Mesendoderm (in vitro differentiated cells): Measurements from ENCODE around the gene METAP1D.

ENCODE experiments used
- DNase-seq: peaks from one replicate; pipeline ENCODE4 v3.0.0; 2013
- H2AK5ac ChIP-seq: 2 replicates; pipeline ENCODE4 v1.6.1; 2013; ENCODE audit warnings: low read length, inconsistent platforms
- H2BK120ac ChIP-seq: 2 replicates; pipeline ENCODE4 v1.6.1; 2013; ENCODE audit warnings: low read depth, mild to moderate bottlenecking, low read length, moderate library complexity, mixed read lengths
- H2BK15ac ChIP-seq: replicated peaks from 2 replicates; pipeline ENCODE4 v1.6.1; 2013; ENCODE audit warnings: low read depth, mild to moderate bottlenecking, moderate library complexity
- H2BK5ac ChIP-seq: 2 replicates; pipeline ENCODE4 v1.6.1; 2013; ENCODE audit warnings: low read length, inconsistent platforms
- H3K18ac ChIP-seq: 2 replicates; pipeline ENCODE4 v1.6.1; 2013; ENCODE audit warnings: mild to moderate bottlenecking, low read length, mixed read lengths
- H3K23ac ChIP-seq: one replicate; pipeline ENCODE4 v1.6.1; 2013; ENCODE audit warnings: low read length
- H3K27ac ChIP-seq: 2 replicates; pipeline ENCODE4 v1.5.1; 2013; ENCODE audit warnings: low read depth, mild to moderate bottlenecking, inconsistent platforms, low read length, moderate library complexity
- H3K27me3 ChIP-seq: 2 replicates; pipeline ENCODE4 v1.6.1; 2013; ENCODE audit warnings: low read length, control low read depth, mild to moderate bottlenecking, inconsistent platforms; ENCODE audit not compliant: insufficient read depth, poor library complexity
- H3K36me3 ChIP-seq: 2 replicates; pipeline ENCODE4 v1.6.1; 2013; ENCODE audit warnings: low read length, inconsistent platforms; ENCODE audit not compliant: control insufficient read depth, insufficient read depth
- H3K4ac ChIP-seq: one replicate; pipeline ENCODE4 v1.6.1; 2013; ENCODE audit warnings: low read depth, mild to moderate bottlenecking, low read length, moderate library complexity
- H3K4me1 ChIP-seq: 2 replicates; pipeline ENCODE4 v1.6.1; 2013; ENCODE audit warnings: low read depth, low read length, inconsistent platforms; ENCODE audit not compliant: control insufficient read depth
- H3K4me2 ChIP-seq: 2 replicates; pipeline ENCODE4 v1.6.1; 2013; ENCODE audit warnings: low read length
- H3K4me3 ChIP-seq: 2 replicates; pipeline ENCODE4 v1.5.1; 2013; ENCODE audit warnings: mild to moderate bottlenecking, low read length
- H3K56ac ChIP-seq: one replicate; pipeline ENCODE4 v1.6.1; 2013; ENCODE audit warnings: low read length
- H3K79me1 ChIP-seq: 2 replicates; pipeline ENCODE4 v1.6.1; 2013; ENCODE audit warnings: low read length, inconsistent platforms
- H3K79me2 ChIP-seq: 2 replicates; pipeline ENCODE4 v1.6.1; 2013; ENCODE audit warnings: mild to moderate bottlenecking, low read length; ENCODE audit not compliant: control insufficient read depth, insufficient read depth
- H3K9ac ChIP-seq: 2 replicates; pipeline ENCODE4 v1.6.1; 2013; ENCODE audit warnings: low read length, inconsistent platforms
- H4K5ac ChIP-seq: one replicate; pipeline ENCODE4 v1.6.1; 2013; ENCODE audit warnings: low read length
- H4K8ac ChIP-seq: one replicate; pipeline ENCODE4 v1.6.1; 2013; ENCODE audit warnings: low read depth, mild to moderate bottlenecking, control low read depth, low read length, moderate library complexity
- WGBS: extraction: QIAGEN DNeasy Blood & Tissue Kit; methylation state at CpG from one replicate; pipeline ENCODE4 v1.1.7; 2013; ENCODE audit warnings: low lambda C conversion rate, missing lambda C conversion rate; ENCODE audit not compliant: insufficient coverage; ENCODE audit errors: extremely low coverage; 5-methylcytosine and 5-hydroxymethylcytosine counted together

METAP1D gene

DNA sequence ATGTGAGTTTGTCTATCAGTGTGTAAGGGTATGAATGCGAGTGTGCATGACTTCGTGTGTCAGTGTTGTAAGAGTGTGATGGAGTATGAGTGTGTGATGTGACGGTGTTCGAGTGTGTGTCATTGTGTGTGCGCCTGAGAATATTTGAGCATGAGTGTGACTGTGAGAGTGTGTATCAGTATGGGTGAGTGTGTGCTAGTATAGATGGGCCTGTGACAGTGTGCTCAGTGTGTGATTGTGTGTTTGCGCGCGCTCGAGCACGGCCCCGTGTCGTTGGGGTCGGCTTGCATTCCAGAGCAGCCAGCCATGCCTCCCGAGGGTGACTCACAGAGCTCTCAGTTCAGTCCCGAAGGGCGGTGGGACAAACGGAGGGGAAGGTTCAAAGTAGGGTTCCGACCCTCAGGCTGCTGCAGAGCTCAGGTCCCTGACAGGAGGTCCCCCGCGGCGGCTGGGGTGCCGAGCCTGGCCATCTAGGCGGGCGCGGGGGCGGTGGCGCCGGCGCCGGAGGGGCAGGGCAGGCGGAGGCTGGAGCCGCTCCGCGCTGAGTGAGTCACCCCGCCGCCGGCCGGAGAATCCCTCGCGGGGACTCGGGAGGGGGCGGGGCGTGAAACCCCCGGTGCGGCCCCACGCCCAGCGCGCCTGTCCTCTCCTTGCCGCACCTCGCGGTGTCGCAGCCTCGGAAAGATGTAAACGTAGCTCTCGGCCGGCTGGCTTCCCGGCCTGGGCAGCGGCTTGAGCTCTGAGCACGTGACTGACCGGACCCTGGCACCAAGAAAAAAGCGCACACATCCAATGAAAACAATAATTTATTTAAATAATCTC lies 99.1 kb downstream of the METAP1D start:
- H3K4me2 ChIP-seq: peak overlapping the region; percentile 36
- DNase-seq: peak; percentile 85
- peaks cover 38% of the 10 kb centered on the region for H3K27me3 ChIP-seq
- H2AK5ac ChIP-seq: no peak overlapping the region
- WGBS: no CpG with 5 or more reads among the region's 61 CpGs
- H3K9ac ChIP-seq: no peak overlapping the region
- H3K56ac ChIP-seq: no peak overlapping the region
- H3K4me1 ChIP-seq: peaks cover 6% of the 10 kb centered on the region
- H3K23ac ChIP-seq: no peak overlapping the region
- H2BK5ac ChIP-seq: no peak overlapping the region
- H3K79me1 ChIP-seq: no peaks in the 10 kb centered on the region
- H3K4me3 ChIP-seq: no peak overlapping the region
- no peak overlapping the region for H3K18ac ChIP-seq
- H4K5ac ChIP-seq: no peak overlapping the region
- H3K36me3 ChIP-seq: no peaks in the 10 kb centered on the region
- H3K4ac ChIP-seq: no peak overlapping the region
- no peaks in the 10 kb centered on the region for H3K79me2 ChIP-seq
- no peak overlapping the region for H4K8ac ChIP-seq
- H2BK15ac ChIP-seq: no peak overlapping the region
- no peak overlapping the region for H3K27ac ChIP-seq
- no peak overlapping the region for H2BK120ac ChIP-seq

DNA sequence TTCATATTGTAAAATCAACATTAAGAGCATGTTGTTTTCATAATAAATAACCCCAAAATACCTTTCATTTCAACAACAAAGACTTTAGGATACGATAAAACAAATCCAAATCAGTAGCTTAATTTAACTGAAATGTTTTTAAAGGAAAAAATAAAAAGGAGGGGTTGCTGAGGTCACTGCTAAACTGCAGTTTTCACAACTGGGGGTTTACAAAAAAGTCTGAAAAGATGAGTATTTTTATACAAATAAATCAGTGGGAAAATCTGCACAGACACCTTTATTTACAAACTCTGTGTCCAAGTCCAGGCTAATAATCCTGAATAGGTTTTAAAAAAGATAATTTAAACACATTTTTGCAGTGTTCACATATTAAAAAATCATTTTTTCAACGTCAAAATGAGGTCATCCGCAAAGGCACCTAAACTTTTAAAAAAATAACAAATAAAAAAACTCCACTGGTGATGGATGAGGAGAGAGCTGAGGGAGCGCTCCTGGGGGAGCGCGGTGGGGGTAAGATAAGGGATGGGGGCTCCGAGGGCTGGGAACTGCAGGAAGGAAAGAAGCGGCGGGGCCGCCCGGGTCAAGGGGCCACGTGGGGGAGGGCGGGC lies 99.8 kb downstream of the METAP1D start:
- H4K5ac ChIP-seq: no peak overlapping the region
- no peak overlapping the region for H3K4me2 ChIP-seq
- no peaks in the 10 kb centered on the region for H3K79me2 ChIP-seq
- peaks cover 6% of the 10 kb centered on the region for H3K4me1 ChIP-seq
- no peak overlapping the region for H2BK5ac ChIP-seq
- DNase-seq: no peak
- no peak overlapping the region for H2AK5ac ChIP-seq
- no peak overlapping the region for H3K56ac ChIP-seq
- H3K9ac ChIP-seq: no peak overlapping the region
- H3K18ac ChIP-seq: no peak overlapping the region
- peaks cover 33% of the 10 kb centered on the region for H3K27me3 ChIP-seq
- H4K8ac ChIP-seq: no peak overlapping the region
- no peak overlapping the region for H3K4me3 ChIP-seq
- no peaks in the 10 kb centered on the region for H3K36me3 ChIP-seq
- no peaks in the 10 kb centered on the region for H3K79me1 ChIP-seq
- no peak overlapping the region for H2BK120ac ChIP-seq
- no peak overlapping the region for H2BK15ac ChIP-seq
- no peak overlapping the region for H3K27ac ChIP-seq
- no CpG with 5 or more reads among the region's 13 CpGs for WGBS
- H3K23ac ChIP-seq: no peak overlapping the region
- no peak overlapping the region for H3K4ac ChIP-seq

DNA sequence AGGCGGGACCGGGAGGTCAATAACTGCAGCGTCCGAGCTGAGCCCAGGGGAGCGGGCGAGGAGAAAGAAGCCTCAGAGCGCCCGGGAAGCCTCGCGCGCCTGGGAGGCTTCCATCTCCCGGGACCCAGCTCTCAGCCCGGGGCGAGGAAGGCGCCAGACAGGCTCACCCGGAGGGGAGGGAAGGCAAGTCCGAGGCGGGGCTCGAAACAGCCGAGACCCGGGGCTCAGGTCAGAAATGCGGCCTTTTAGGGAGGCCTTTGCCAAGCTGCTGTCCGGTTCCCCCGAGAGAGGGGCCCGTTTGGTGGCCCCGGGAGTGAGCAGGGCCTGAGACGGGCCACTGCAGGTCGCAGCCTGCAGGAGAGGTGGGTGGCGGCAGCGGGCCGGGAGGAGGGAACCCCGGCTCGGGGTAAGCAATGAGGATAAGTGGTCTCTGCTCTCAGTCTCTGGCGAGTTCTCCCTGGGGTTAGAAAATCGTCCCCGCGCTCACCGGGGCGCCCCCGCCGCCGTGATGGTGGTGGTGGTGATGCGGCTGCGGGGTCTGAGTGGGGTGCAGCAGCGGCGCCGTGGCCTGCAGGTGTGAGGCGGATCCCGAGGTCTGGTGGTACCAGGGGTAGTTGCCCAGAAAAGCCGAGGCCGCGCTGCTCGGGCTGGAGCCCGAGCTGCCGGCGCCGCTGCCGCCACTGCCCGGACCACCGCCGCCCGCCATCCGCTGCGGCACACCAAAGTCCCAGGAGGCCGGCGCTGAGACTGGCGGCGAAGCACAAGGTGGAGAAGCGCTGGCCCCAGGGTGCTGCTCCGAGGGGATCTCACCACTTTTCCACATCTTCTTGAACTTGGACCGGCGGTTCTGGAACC lies 100.6 kb downstream of the METAP1D start:
- no CpG with 5 or more reads among the region's 72 CpGs for WGBS
- no peak overlapping the region for H4K5ac ChIP-seq
- peaks cover 6% of the 10 kb centered on the region for H3K4me1 ChIP-seq
- H3K9ac ChIP-seq: peak overlapping the region; percentile 27
- peak; percentile 65 for DNase-seq
- H3K4me3 ChIP-seq: no peak overlapping the region
- peaks cover 35% of the 10 kb centered on the region for H3K27me3 ChIP-seq
- no peaks in the 10 kb centered on the region for H3K79me2 ChIP-seq
- H3K4me2 ChIP-seq: peak overlapping the region; percentile 25
- H2AK5ac ChIP-seq: no peak overlapping the region
- H4K8ac ChIP-seq: no peak overlapping the region
- H3K18ac ChIP-seq: peak overlapping the region; percentile 3
- H3K27ac ChIP-seq: no peak overlapping the region
- H2BK15ac ChIP-seq: no peak overlapping the region
- H2BK120ac ChIP-seq: no peak overlapping the region
- H3K4ac ChIP-seq: no peak overlapping the region
- H2BK5ac ChIP-seq: no peak overlapping the region
- no peak overlapping the region for H3K23ac ChIP-seq
- peak overlapping the region; percentile 44 for H3K56ac ChIP-seq
- H3K79me1 ChIP-seq: no peaks in the 10 kb centered on the region
- H3K36me3 ChIP-seq: no peaks in the 10 kb centered on the region

DNA sequence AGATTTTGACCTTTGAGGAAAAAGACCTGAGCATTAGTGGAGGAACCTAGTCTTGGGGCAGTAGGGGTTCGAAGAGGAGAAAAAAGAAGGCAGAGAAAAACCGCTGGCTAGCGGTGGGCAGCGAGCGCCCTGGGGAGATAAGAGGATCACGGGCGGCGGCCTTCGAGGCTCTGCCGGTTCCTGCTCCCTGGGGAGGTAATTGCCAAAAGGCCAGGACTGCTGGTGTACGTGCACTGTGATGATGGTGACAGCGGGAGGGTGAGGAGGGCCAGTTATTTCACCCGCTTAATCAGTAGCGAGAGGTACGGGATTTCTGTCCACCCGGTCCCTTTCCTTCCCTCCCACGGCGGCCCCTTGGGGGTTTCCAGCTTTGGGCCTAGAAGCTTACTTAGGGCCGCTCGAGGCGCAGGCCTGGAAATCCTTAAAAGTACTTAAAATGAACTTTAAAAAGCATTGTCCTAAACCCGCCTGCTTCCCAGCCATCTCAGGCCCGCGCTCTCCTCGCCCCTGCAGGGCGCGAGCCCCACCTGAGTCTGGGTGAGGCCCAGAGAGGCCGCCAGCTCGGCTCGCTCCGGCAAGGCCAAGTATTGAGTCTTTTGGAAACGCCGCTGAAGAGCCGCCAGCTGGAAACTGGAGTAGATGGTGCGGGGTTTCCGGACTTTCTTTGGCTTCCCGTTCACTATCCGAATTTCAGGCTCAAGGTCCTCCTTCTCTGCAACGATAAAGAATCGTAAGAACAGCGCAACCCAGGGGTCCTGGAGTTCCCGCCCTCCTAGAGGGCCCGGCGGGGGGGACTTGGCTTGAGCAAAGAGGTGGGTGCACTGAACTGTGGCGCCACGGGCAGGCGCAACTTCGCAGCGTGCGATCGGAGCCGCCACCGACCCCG lies 101.4 kb downstream of the METAP1D start:
- no peak overlapping the region for H2AK5ac ChIP-seq
- H4K5ac ChIP-seq: no peak overlapping the region
- no peak overlapping the region for H3K27ac ChIP-seq
- H3K36me3 ChIP-seq: no peaks in the 10 kb centered on the region
- WGBS: no CpG with 5 or more reads among the region's 54 CpGs
- no peak overlapping the region for H3K4ac ChIP-seq
- peak overlapping the region; percentile 69 for H3K23ac ChIP-seq
- H3K4me1 ChIP-seq: peaks cover 5% of the 10 kb centered on the region
- H3K56ac ChIP-seq: peak overlapping the region; percentile 37
- H3K9ac ChIP-seq: no peak overlapping the region
- no peak overlapping the region for H2BK120ac ChIP-seq
- peak; percentile 58 for DNase-seq
- H3K79me1 ChIP-seq: no peaks in the 10 kb centered on the region
- no peaks in the 10 kb centered on the region for H3K79me2 ChIP-seq
- no peak overlapping the region for H4K8ac ChIP-seq
- H3K4me2 ChIP-seq: peak overlapping the region; percentile 53
- no peak overlapping the region for H2BK5ac ChIP-seq
- H2BK15ac ChIP-seq: no peak overlapping the region
- no peak overlapping the region for H3K4me3 ChIP-seq
- no peak overlapping the region for H3K18ac ChIP-seq
- H3K27me3 ChIP-seq: peaks cover 42% of the 10 kb centered on the region

DNA sequence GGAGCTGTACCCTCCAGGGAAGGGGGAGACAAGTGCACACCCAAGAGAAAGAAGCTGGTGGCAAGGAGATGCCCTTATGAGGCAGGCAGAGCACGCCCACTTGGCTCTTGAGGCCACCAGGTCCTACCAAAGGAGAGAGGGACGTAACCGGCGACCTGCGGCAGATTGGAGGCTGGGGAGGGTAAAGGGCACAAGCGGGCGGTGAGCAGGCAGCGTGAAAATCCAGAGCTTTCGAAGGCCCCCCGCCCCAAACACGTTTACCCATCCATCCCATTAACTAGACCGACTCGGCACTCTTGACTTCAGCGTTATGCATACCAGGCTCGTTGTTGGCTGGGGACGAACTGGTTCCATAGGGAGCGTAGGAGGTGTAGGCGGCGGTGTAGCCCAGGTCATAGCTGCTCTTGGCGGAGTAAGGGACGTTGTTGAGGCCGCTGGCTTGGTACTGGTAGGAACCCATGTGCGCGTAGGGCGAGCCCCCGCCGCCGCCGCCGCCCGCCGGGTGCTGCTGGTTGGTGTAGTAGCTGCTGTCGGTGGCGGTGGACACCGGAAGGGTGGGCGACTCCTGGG lies 102.2 kb downstream of the METAP1D start:
- H3K79me1 ChIP-seq: no peaks in the 10 kb centered on the region
- H4K8ac ChIP-seq: no peak overlapping the region
- no peaks in the 10 kb centered on the region for H3K36me3 ChIP-seq
- H3K4me3 ChIP-seq: no peak overlapping the region
- no peak overlapping the region for H3K27ac ChIP-seq
- DNase-seq: peak; percentile 71
- H4K5ac ChIP-seq: no peak overlapping the region
- peak overlapping the region; percentile 53 for H3K4me2 ChIP-seq
- no peak overlapping the region for H2BK15ac ChIP-seq
- H3K4ac ChIP-seq: no peak overlapping the region
- H2BK120ac ChIP-seq: no peak overlapping the region
- no peaks in the 10 kb centered on the region for H3K79me2 ChIP-seq
- no peak overlapping the region for H3K18ac ChIP-seq
- H3K23ac ChIP-seq: no peak overlapping the region
- no CpG with 5 or more reads among the region's 36 CpGs for whole genome bisulfite sequencing
- peaks cover 5% of the 10 kb centered on the region for H3K4me1 ChIP-seq
- H2AK5ac ChIP-seq: no peak overlapping the region
- H3K56ac ChIP-seq: peak overlapping the region; percentile 22
- peak overlapping the region; percentile 20 for H3K9ac ChIP-seq
- no peak overlapping the region for H2BK5ac ChIP-seq
- peaks cover 45% of the 10 kb centered on the region for H3K27me3 ChIP-seq
